Measurements from ENCODE around the gene ITGB1BP1. TPM values are rescaled to one million over a fixed set of nuclear protein-coding genes. Genes with fewer than 3 reads are reported as not detected.

The ITGB1BP1 gene
- total and polyA plus RNA-seq, 2 of the 13 experiments (the other 11 are each of a cell fraction or from before 2014, with no cell fraction given), result 106 to 108 TPM

DNA sequence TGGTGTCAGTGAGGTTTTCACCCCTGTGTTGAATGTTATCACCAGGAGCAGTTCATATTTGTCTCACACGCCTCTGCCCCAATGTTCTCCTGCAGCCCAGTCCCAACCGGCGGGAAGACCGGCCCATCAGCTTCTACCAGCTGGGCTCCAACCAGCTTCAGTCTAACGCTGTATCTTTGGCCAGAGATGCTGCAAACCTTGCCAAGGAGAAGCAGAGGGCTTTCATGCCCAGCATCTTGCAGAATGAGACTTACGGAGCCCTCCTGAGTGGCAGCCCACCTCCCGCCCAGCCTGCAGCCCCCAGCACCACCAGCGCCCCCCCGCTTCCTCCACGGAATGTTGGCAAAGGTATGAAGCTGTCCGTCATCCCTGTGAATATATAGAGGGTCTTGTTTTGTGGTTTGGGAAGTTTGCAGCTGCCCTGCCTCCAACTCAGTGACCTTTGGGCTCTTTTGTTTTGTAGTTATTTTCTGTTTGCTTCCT is 35.1 kb downstream of the ITGB1BP1 start (continued):
- TF ChIP-seq, protein P1, sequence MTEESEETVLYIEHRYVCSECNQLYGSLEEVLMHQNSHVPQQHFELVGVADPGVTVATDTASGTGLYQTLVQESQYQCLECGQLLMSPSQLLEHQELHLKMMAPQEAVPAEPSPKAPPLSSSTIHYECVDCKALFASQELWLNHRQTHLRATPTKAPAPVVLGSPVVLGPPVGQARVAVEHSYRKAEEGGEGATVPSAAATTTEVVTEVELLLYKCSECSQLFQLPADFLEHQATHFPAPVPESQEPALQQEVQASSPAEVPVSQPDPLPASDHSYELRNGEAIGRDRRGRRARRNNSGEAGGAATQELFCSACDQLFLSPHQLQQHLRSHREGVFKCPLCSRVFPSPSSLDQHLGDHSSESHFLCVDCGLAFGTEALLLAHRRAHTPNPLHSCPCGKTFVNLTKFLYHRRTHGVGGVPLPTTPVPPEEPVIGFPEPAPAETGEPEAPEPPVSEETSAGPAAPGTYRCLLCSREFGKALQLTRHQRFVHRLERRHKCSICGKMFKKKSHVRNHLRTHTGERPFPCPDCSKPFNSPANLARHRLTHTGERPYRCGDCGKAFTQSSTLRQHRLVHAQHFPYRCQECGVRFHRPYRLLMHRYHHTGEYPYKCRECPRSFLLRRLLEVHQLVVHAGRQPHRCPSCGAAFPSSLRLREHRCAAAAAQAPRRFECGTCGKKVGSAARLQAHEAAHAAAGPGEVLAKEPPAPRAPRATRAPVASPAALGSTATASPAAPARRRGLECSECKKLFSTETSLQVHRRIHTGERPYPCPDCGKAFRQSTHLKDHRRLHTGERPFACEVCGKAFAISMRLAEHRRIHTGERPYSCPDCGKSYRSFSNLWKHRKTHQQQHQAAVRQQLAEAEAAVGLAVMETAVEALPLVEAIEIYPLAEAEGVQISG (CRISPR knock-in tag; IDR thresholded peaks at IDR 0.05), result no peak
- TF ChIP-seq ARNT (IDR thresholded peaks at IDR 0.05), result no peak
- TF ChIP-seq ZNF777 (CRISPR knock-in tag; IDR thresholded peaks at IDR 0.05), result no peak
- TF ChIP-seq NFRKB (IDR thresholded peaks at IDR 0.05), result no peak

GRCh38 chr2:9385841-9386240 is 37.5 kb downstream of the ITGB1BP1 start:
- in situ Hi-C loops (cut with HindIII; ENCODE audit: extremely low pct_ligation_motif_present, low pct_unique_long_range_greater_than_20kb), result loop anchor here (5.0 kb wide), 1 partner anchor 36 kb away; the partner anchor contains the start of genes CPSF3 and ITGB1BP1
- no peak overlapping the region for H3K4me3 ChIP-seq (replicated peaks in 1 of 3; ENCODE audit: insufficient read depth in 1 of 3, low read depth in 2 of 3, low read length in 3 of 3)

More at GRCh38 chr2:9385841-9386240, 37.5 kb downstream of the ITGB1BP1 start:
- no peaks in the 10 kb centered on the region for H3K9me3 ChIP-seq (ENCODE audit: low read length)
- ChIA-PET POLR2A (interaction anchor here (1.9 to 4.1 kb wide), 3 partner anchors 21 to 151 kb away, joined by 4 to 44 read pairs (median 20); partner anchors contain the start of genes CPSF3 and ITGB1BP1), CTCF (ENCODE audit: low intra/inter-chr PET ratio, low total read pairs) (no interaction called here)
- H2AFZ ChIP-seq (ENCODE audit: low read length), result no peak overlapping the region
- H3K79me2 ChIP-seq (ENCODE audit: insufficient read depth, low read length), result no peaks in the 10 kb centered on the region
- ATAC-seq, result no peak
- WGBS (ENCODE audit: low lambda C conversion rate), result 89% methylated on average over 6 of the region's 6 CpGs
- no peak for DNase-seq (ENCODE audit: low spot score)
- no peaks in the 10 kb centered on the region for H3K27me3 ChIP-seq (ENCODE audit: control insufficient read depth in 1 of 2, insufficient read depth in 2 of 2, low read length in 2 of 2)
- no peak overlapping the region for H3K9ac ChIP-seq (ENCODE audit: insufficient read depth, low read depth, low read length)
- H3K4me1 ChIP-seq (ENCODE audit: insufficient read depth, low read length), result peaks cover 72% of the 10 kb centered on the region
- BruUV-seq (replicated peaks), result no TSS peak
- no peaks in the 10 kb centered on the region for H4K20me1 ChIP-seq (ENCODE audit: insufficient read depth, low read length)
- no peak overlapping the region for H3K4me2 ChIP-seq (ENCODE audit: low read depth, low read length)
- intact Hi-C loops (cut with micrococcal nuclease; ENCODE audit: unreplicated experiment), result loop anchor here (5.0 kb wide), 1 partner anchor 49 kb away; no protein-coding TSS in a partner anchor
- peak; percentile 35; the same call in 1 of the 2 replicates for TF ChIP-seq ZBTB33 (CRISPR knock-in tag; IDR thresholded peaks at IDR 0.05)
- TF ChIP-seq TEAD3 (CRISPR knock-in tag; optimal IDR thresholded peaks at IDR 0.05; ENCODE audit: borderline replicate concordance), result peak; percentile 70
- no peak for TF ChIP-seq CCDC6 (CRISPR knock-in tag; IDR thresholded peaks at IDR 0.05)
- no peak for TF ChIP-seq CEBPG (CRISPR knock-in tag; IDR thresholded peaks at IDR 0.05)
- TF ChIP-seq, protein P2, sequence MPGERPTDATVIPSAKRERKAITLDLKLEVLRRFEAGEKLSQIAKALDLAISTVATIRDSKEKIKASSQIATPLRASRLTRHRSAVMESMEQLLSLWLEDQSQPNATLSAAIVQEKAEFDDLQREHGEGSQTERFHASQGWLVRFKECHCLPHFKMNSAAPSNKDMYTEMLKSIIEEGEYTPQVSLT (CRISPR knock-in tag; IDR thresholded peaks at IDR 0.05; ENCODE audit: borderline replicate concordance, low read depth), result 0 out of 2 replicates have a peak, but pooled peaks have one; percentile 20
- no peak for FAIRE-seq
- peaks cover 2 to 26% of the 10 kb centered on the region in 2 experiments; a peak in 4 of 5 replicates for H3K36me3 ChIP-seq (replicated peaks in 1 of 2; ENCODE audit: control insufficient read depth in 1 of 2, insufficient read depth in 2 of 2, low read length in 2 of 2)
- peak overlapping the region; percentile 54 for H3K27ac ChIP-seq (ENCODE audit: extremely low read length, insufficient read depth, low read length)

Data from HepG2 (cell line).